HG02938 (cell line): Measurements from ENCODE around the gene MGMT.
"Not testable (repeated sequence)": the region's sequence is repeated elsewhere in the genome, so short reads cannot be mapped to it uniquely, and the experiment has no call there.

Experiments used
- ATAC-seq: cut with Tn5 transposase; IDR thresholded peaks from one replicate; pipeline ENCODE4 v1.9.1; 2021; ENCODE audit warnings: mild to moderate bottlenecking, moderate library complexity; ENCODE audit not compliant: unreplicated experiment

The MGMT gene

GRCh38 chr10:129466703-129467358 is at the start of gene MGMT:
TSS of gene MGMT (plus strand) at chr10:129467241.
- ATAC-seq = peak; percentile 82

DNA sequence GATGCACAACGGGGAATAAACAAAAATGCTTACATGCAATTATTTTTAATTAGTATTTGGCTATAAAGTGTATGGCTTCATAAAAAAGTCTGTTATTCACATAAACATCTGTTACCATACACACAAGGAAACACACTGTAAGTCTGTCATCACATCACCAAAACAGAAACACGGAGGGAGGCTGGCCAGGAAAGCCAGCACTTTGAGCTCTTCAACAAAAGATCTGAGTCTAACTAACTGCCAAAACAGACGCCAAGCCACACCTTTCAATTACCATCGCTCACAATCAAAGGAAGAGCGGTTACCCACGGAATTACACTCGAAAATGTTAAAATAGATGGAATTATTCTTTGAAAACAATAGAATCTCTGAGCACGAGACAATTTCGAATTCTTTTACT is 49.2 kb upstream of the MGMT start:
- ATAC-seq = no peak

DNA sequence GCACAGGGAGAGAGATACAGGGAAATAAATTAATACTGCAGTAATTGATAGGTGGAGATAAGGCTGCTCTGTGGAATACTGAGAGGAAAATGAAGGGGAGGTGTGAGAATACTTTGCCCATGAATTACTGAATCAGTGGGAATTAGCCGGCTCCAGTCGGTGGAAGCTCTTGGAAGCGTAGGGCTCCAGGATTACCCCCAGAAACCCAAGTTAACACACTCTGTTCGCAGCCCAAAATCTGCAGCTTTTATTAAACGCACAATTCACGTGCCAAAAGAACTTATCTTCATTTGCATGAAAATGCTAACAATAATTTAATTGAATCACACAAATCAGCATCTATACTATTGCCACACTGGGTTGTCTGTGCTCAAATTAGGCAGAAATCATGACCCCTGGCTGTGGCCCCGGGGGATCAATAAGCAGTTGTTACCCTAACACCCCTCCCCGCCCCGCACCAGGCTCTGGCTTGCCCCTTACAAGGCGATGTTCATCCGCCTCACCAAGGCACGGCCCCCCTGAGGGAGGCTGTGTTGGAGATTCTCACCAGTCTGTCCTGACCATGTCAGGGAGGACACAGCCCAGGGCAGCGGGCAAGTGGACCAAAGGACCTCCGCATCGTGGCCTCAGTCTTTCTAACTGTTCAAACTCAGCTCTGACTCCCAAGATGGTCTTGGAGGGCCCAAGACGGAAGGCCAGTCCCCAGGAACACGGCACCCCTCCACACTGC is 48.4 kb upstream of the MGMT start:
- ATAC-seq = no peak

DNA sequence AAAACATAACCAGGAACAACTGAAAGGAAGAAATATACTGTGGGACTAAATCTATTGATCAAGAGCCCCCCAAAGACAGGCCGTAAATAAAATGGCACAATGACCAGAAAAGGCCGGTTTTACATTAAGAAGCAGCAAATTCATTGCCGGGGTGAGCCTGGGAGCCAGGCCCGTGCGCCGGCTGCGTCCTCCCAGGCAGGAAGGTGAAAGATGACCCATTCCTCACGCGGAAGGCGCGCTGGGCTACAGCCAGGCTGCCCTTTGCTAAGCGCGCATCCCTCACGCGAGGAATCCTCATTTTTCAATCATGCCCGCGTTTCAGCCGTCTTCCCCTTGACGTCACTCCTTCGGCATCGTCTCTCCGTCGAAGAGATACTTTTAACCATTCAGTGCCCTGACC is 47.6 kb upstream of the MGMT start:
- ATAC-seq = no peak

- ATAC-seq = no peak
Observed at GRCh38 chr10:129421399-129422010, 45.5 kb upstream of the MGMT start.

DNA sequence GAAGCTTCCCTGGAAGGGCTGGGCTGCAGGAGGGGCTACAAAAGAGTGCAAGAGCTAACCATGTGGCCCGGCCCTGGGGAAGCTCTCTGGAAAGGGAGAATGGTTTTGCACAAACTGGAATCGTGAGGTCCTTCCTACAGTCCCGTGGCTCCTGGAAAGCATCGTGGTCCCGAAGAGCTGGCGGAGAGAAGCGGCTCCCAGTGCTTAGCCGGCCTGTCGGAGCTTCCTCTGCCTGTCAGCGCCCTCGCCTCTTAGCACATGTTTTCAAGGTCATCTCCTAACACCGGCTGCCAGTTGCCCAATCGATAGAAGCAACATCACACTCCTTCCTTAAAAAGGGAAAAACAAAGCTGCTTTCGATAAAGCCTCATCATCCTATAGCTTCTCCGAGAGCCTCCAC is 42.1 kb upstream of the MGMT start:
- no peak for ATAC-seq

- ATAC-seq = no peak
Observed at GRCh38 chr10:129426606-129427005, 40.4 kb upstream of the MGMT start.

DNA sequence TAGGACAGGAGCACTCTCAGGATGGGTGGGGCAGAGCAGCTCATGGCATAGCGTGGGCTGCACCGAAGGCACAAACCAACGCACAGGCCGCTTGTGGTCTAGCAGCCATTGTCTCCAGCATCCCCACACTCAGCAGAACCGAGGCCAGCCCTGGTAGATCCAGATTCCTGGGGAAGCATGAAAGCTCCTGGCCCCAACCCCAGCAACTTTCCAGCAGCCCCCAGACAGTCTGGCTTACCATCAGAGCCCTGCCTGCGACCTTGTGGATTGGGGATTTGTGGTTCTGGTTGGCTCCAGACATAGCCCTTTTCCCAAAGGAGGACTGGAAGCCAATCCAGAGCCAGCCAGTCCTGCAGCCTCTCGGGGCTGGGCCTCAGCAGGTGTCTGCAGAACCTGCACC is 33.8 kb upstream of the MGMT start:
- ATAC-seq = no peak

GRCh38 chr10:129435724-129436123 is 31.3 kb upstream of the MGMT start:
- not testable (repeated sequence) for ATAC-seq

DNA sequence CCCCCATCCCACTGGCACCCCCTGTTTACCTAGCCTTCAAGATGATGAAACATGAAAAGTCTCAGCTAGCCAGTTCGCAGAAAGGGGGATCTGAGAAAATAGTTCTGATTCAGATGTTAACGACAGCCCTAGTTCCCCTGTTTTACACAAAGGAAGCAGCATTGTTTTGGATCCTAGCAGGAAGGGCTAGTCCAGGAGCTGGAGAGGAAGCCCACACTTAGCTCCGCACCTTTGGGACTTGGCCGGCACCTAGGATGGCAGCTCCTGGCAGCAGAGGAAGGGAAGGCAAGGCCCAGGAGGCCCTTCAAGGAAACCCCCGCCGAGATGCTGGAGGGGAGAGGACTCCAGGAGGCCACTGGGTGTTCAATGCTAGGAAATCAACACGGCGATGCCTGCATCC is 29.0 kb upstream of the MGMT start:
- ATAC-seq = no peak

DNA sequence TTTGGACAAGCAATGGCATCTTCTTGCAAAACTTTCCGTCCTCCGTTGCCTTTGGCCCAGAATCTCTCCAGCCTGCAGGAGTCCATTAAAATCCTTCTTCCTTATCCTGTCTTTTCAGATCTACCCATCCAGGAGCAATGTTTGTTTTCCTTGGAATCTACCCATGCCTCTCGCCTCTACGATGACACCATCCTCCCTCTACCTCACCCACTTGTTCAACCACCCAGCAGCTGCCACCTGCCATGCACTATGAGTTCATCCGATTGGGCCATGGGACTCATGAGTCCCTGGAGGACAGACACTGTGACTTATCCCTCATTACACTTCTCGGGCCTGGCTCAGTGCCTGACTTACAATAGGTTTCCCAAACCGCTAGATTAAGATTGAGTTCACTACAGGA is 26.8 kb upstream of the MGMT start:
- ATAC-seq = no peak

GRCh38 chr10:129440722-129441316 is 26.2 kb upstream of the MGMT start:
- ATAC-seq = no peak

GRCh38 chr10:129441372-129442009 is 25.6 kb upstream of the MGMT start:
- no peak for ATAC-seq

DNA sequence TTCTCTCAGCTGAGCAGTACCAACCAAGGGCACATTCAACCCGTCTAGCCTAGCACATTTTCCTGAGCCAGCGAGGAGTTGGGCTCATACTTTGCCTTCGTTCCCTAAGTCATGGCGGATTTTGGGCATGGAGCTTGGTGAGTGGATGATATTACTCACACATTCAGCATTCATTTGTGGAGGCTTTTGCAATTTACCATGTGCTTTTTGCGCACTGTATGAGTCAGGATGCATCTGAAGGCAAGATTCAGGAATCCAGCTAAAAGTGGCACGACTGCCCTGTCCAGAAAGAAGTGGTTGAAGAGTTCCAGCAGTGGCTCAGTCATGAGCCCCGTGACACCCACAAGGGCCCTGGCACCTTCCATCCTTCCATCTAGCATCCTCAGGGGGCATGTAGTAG is 24.2 kb upstream of the MGMT start:
- no peak for ATAC-seq

- ATAC-seq = no peak
Observed at GRCh38 chr10:129444359-129444758, 22.7 kb upstream of the MGMT start.

- ATAC-seq = no peak
Observed at GRCh38 chr10:129445436-129446182, 21.4 kb upstream of the MGMT start.

DNA sequence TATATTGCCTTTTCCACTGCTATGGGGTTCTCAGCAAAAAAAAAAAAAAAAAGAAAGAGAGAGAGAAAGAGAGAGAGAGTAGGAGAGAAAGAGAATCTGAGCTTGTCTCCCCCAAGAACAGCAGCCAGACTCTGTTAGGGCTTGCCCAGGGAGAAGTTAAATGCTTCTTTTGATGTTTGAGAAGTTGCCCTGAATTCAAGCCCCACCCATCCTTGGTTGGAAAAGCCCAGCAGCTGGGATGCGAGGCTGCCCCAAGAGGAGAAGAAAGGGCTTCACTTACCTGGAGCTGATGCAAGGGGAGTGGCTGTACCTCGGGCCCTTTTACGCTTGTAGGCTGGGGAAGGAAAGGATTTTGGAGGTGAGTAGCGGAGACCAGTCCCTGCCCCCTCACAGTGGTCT is 20.9 kb upstream of the MGMT start:
- no peak for ATAC-seq

DNA sequence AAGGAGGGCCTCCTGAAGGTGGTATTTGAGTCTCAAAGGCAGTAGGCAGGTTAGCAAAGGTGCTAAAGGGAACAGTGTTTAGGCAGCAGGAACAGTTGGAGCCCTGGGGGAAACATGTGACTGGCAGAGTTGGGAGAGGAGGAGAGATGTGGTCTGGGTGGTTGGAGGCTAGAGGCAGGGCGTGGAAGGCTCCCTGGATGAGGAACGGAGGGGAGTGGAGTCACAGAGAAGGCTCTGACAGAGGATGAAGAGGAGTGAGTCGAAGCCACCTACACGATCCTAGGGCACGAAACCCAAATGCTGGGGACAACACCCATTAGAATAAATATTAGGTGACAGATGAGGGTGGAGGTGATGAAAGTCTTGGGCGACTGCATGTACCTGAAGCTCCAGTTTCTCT is 19.6 kb upstream of the MGMT start:
- no peak for ATAC-seq

DNA sequence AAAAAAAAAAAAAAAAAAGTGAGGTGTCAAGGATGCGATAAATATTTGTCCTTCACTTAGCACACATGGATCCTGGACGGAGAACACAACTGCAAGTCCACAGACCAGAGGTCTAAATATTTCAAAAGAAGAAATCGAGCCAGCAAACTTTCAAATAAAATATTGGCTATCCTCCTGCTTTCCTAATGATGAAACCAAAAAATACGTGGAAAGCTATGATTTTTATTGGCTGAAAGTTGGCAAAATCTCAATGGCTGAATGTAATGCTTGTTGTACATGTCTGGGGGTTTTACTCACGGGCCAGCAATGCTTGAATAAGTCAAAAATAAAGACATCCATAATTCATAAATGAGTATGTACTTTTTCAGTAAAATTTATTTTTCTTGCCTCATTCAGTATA is 19.0 kb upstream of the MGMT start:
- ATAC-seq = no peak

DNA sequence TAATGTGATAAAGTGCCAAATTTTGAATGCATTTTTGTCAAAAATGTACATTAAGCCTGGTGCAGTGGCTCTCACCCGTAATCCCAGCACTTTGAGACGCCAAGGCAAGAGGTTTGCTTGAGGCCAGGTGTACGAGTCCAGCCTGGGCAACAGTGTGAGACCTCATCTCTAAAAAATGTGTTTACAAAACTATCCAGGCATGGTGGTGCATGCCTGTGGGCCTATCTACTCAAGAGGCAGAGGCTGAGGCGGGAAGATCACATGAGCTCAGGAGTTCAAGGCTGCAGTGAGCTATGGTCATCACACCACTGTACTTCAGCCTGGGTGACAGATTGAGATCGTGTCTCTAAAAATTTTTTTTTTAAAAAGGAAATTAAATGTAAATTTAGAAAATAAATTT is 18.5 kb upstream of the MGMT start:
- ATAC-seq = no peak

DNA sequence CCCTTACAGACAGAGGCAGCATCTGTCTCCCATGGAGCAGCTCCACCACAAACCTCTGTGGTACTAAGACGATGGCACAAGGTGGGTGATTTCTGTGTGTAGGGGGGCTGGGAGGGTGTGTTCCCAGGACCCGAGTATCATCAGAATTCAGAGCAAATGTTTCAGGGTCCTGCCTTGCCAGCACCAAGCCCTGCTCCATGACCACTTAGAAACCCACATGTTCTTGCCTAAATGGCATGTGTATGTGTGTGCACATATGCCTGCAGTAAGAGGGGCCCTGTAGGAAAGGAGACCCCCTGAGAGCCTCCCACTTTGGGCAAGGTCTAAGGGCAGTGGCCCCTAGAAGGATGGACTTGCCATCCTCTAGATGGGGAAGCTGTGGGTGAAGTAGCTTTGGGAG is 17.1 kb upstream of the MGMT start:
- ATAC-seq = no peak
